GM12891 (cell line): ENCODE results near the gene DDX10.

Experiments
- POLR2A ChIP-seq: IDR thresholded peaks from 2 replicates; pipeline ENCODE4 v1.6.1; 2011; ENCODE audit warnings: low read depth, low read length, control low read depth
- POLR2AphosphoS5 ChIP-seq: IDR thresholded peaks from 2 replicates; pipeline ENCODE4 v1.6.1; 2011; ENCODE audit warnings: low read depth, low read length, control low read depth
- TAF1 ChIP-seq: IDR thresholded peaks from 2 replicates; pipeline ENCODE4 v1.6.1; 2011; ENCODE audit warnings: low read depth, low read length, control low read depth

DNA sequence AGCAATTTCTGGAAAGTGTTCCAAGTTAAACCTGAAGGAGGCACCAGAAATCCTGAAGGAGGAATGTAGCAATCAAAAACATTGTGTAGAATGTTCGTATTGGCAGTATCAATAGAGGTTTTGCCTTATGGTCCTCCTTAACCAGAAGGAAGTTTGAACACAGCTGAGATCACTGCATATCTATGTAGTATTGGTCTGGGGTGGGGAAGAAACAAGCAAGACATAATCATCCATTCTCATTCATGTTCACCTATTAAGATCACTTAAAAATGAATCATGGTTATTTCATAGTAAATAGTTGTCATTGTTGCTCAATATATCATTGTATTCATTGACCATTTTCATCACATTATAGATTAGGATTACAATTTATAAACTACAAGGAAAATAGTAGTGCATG lies 160.5 kb downstream of the DDX10 start:
- TF ChIP-seq POLR2A (no peak), POLR2AphosphoS5 (no peak), TAF1 (no peak)
